Nephron progenitor cell (in vitro differentiated cells): ENCODE measurements around the gene L1CAM.

Experiments used
- DNase-seq: peaks from one replicate; pipeline ENCODE4 v3.0.0; 2021
- H3K27ac Mint-ChIP-seq: 2 replicates; pipeline ENCODE4 v1.8.0; 2021; ENCODE audit warnings: mild to moderate bottlenecking, moderate library complexity, mixed read lengths
- H3K27me3 Mint-ChIP-seq: 2 replicates; pipeline ENCODE4 v1.8.0; 2021; ENCODE audit warnings: mild to moderate bottlenecking, low read depth, mixed read lengths; ENCODE audit not compliant: poor library complexity
- H3K36me3 Mint-ChIP-seq: 2 replicates; pipeline ENCODE4 v1.8.0; 2021; ENCODE audit warnings: low read depth, mixed read lengths
- H3K4me1 Mint-ChIP-seq: 2 replicates; pipeline ENCODE4 v1.8.0; 2021; ENCODE audit warnings: mixed read lengths
- H3K4me3 Mint-ChIP-seq: 2 replicates; pipeline ENCODE4 v1.8.0; 2021; ENCODE audit warnings: mild to moderate bottlenecking, moderate library complexity, mixed read lengths
- H3K9me3 Mint-ChIP-seq: 2 replicates; pipeline ENCODE4 v1.8.0; 2021; ENCODE audit warnings: mild to moderate bottlenecking, moderate library complexity, mixed read lengths
- TF ChIP-seq, protein P1 (sequence below): fragments of 200-600 bp; sonication (generic); IDR thresholded peaks from 2 replicates; pipeline ENCODE4 v1.5.0; 2021; ENCODE audit warnings: antibody characterized with exemption

L1CAM gene

DNA sequence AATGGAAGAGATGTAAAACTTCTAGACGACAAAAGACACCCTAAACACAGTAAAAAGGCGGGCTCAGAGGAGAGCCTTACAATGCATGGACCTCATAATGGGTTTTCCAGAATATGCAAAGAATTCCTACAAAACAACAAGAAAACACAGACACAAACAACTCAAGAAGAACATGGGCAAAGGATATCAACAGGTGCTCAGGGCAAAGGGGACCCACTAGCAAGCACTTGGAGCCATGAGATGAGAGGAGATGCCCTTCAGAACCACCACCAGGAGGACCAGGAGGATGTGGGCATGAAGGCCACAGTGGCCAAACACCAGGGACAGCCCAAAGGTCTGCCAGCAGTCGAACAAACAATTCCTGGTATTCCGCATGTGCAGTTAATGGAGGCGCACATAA, 72.8 kb downstream of the L1CAM start:
- Mint-ChIP-seq H3K36me3 (no peaks in the 10 kb centered on the region), H3K4me3 (no peak overlapping the region), H3K9me3 (peaks cover 70% of the 10 kb centered on the region), H3K4me1 (peaks cover 23% of the 10 kb centered on the region), H3K27ac (no peak overlapping the region), H3K27me3 (no peaks in the 10 kb centered on the region)
- TF ChIP-seq, protein P1, sequence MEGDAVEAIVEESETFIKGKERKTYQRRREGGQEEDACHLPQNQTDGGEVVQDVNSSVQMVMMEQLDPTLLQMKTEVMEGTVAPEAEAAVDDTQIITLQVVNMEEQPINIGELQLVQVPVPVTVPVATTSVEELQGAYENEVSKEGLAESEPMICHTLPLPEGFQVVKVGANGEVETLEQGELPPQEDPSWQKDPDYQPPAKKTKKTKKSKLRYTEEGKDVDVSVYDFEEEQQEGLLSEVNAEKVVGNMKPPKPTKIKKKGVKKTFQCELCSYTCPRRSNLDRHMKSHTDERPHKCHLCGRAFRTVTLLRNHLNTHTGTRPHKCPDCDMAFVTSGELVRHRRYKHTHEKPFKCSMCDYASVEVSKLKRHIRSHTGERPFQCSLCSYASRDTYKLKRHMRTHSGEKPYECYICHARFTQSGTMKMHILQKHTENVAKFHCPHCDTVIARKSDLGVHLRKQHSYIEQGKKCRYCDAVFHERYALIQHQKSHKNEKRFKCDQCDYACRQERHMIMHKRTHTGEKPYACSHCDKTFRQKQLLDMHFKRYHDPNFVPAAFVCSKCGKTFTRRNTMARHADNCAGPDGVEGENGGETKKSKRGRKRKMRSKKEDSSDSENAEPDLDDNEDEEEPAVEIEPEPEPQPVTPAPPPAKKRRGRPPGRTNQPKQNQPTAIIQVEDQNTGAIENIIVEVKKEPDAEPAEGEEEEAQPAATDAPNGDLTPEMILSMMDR, result no peak
- DNase-seq, result no peak

DNA sequence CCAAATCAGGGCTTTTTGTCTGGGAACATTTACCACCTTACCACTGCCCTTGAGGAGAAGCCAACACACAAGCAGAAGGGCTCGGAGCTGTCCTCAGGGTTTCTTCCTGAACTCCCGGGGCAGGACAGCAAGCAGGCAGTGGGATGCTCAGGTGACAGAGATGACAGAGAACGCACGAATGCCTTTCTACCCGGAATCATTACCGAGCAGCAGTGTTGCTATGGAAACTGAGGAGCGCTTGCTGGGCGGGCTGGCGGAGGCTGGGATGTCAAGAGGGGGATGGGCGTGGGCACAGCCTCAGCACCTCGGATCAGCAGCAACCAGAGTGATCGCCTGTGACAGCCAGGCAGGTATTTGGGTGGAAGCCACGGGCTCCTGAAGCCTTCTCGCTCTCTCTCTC, 73.8 kb downstream of the L1CAM start:
- Mint-ChIP-seq H3K27me3 (no peaks in the 10 kb centered on the region), H3K4me3 (no peak overlapping the region), H3K4me1 (peaks cover 22% of the 10 kb centered on the region), H3K36me3 (no peaks in the 10 kb centered on the region), H3K9me3 (peaks cover 65% of the 10 kb centered on the region), H3K27ac (no peak overlapping the region)
- DNase-seq, result no peak
- TF ChIP-seq, protein P1, result no peak
